NCI-H146 treated with DMSO at 0.1 percent for 48 hours (cell line): ENCODE results near the gene AP5B1.
"Not testable (repeated sequence)": the region's sequence is repeated elsewhere in the genome, so short reads cannot be mapped to it uniquely, and the experiment has no call there.

ENCODE experiments used
- DNase-seq: peaks from one replicate; lab custom pipeline; 2025; ENCODE audit not compliant: unreplicated experiment; lab: John Stamatoyannopoulos, UW

AP5B1 gene

GRCh38 chr11:65770951-65771567 is 9.7 kb downstream of the AP5B1 start:
- DNase-seq = no peak

DNA sequence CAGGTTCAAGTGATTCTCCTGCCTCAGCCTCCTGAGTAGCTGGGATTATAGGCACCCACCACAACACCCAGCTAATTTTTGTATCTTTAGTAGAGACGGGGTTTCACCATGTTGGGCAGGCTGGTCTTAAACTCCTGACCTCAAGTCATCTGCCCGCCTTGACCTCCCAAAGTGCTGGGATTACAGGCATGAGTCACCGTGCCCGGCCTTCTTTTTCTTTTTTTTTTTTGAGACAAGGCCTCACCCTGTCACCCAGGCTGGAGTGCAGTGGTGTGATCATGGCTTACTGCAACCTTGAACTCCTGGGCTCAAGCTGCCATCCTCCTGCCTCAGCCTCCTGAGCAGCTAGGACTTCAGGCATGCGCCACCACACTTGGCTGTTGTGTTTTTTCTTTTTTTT is 13.0 kb downstream of the AP5B1 start:
- not testable (repeated sequence) for DNase-seq

GRCh38 chr11:65767406-65767805 is 13.4 kb downstream of the AP5B1 start:
- no peak for DNase-seq

DNA sequence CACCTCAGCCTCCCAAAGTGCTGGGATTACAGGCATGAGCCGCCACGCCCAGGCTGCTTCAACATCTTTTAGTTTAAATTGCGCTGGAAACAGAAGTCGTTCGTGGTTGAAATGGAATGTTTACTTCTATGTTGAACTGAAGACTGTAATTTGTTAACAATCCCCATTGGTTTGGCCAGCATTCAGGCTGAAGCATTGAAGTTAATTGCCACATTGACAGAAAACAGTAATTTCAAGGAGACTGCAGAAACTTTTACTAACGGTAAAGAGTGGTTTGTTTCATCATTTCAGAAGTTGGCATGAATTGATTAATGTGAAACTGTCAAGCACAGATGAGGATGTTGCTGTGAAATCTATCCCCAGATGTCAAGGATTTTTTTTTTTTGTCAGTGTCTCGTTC is 14.2 kb downstream of the AP5B1 start:
- no peak for DNase-seq

DNA sequence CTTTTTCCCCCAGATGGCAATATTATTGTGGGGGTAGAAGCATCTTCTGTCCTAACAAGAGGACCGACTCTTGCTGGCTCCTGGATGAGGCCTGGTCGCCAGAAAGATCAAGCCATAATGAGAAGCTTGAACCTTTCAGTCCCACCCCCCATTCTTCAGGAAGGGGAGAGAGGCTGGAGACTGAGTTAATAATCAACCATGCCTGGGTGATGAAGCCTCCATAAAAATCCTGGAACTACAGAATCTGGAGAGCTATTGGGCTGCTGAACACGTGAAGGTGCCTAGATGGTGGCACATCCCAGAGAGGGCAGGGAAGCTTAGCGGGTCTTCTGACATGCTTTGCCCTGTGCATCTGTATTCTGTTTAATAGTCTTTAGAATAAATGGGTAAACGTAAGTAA is 16.3 kb downstream of the AP5B1 start:
- DNase-seq = no peak

DNA sequence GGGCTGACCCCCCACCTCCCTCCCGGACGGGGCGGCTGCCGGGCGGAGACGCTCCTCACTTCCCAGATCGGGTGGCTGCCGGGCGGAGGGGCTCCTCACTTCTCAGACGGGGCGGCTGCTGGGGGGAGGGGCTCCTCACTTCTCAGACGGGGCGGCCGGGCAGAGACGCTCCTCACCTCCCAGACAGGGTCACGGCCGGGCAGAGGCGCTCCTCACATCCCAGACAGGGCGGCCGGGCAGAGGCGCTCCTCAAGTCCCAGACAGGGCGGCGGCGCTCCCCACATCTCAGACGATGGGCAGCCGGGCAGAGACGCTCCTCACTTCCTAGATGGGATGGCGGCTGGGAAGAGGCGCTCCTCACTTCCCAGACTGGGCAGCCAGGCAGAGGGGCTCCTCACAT is 18.0 kb downstream of the AP5B1 start:
- DNase-seq = not testable (repeated sequence)

DNA sequence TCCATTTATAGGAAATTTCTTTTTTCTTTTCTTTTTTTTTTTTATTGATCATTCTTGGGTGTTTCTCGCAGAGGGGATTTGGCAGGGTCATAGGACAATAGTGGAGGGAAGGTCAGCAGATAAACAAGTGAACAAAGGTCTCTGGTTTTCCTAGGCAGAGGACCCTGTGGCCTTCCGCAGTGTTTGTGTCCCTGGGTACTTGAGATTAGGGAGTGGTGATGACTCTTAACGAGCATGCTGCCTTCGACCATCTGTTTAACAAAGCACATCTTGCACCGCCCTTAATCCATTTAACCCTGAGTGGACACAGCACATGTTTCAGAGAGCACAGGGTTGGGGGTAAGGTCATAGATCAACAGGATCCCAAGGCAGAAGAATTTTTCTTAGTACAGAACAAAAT is 18.6 kb downstream of the AP5B1 start:
- DNase-seq = not testable (repeated sequence)

DNA sequence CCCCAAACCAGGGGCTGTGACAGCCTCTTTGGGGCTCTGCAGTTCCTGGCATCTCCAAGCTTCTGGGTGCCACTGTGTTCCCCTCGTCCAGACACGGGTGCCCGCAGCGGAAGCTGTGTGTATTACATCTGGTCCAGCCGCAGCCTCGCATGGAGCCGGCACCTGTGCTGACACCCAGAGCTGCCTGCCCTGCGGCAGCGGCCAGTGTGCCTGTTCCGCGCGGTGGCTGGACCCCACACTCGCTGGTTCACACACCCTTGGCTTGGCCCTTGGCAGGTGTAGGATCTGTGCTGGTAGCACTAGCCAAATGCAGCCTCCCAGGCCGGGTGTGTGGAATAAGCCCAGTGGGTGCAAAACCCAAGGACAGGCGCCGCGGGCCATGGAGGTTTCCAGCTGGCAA is 35.7 kb downstream of the AP5B1 start:
- DNase-seq = no peak

DNA sequence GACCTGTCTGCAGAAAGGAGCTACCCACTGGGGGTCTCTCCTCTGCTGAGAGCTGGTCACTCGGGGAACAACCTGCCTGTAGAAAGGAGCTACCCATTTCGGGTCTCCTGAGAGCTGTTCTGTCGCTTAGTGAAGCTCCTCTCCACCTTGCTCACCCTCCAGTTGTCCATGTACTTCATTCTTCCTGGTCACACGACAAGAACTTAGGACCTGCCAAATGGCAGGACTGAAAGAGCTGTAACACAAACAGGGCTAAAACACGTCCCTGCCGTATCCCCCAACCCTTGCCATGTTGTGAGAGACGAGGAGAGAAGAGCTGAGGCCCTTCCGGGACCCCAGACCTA is 36.1 kb downstream of the AP5B1 start:
- no peak for DNase-seq

GRCh38 chr11:65744026-65744698 is 36.6 kb downstream of the AP5B1 start:
- peak; percentile 23 for DNase-seq

DNA sequence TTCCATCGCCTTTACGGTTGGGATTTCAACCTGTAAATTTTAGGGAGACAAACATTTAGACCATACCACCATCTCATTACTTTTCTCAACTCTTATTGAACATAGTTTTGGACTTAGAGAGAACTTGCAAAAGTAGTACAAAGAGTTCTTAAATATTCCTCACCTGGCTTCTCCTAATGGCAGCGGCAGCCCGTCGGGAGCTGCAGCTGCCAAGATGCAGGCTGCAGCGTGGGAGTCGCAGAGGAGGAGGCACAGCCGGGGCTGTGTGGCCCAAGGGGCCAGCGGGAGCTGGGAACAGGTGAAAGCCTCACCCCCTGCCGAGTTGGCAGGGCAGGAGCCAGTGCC is 37.1 kb downstream of the AP5B1 start:
- no peak for DNase-seq

DNA sequence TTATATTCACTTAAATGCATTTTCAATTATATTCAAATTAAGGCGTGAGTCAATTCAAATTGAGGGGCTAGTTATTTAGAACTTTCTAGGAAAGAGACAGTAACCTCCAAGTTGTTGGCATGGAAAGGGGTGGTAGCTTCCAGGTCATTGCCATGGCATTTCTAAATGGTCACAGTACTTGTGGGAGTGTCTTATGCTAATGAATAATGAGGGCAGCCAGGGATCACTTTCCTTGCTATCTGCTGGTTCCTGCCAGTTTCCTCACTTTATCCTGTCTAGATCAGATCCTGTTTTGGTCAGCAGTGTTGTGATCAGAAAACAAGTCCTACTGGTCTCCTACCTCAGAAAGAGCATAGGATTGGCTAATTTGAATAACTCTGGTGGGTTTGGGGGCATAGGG is 38.4 kb downstream of the AP5B1 start:
- DNase-seq = no peak

GRCh38 chr11:65741185-65741584 is 39.6 kb downstream of the AP5B1 start:
- no peak for DNase-seq

- DNase-seq = no peak
Observed at GRCh38 chr11:65739022-65739421, 41.8 kb downstream of the AP5B1 start.

GRCh38 chr11:65736810-65737209 is 44.0 kb downstream of the AP5B1 start:
- DNase-seq = no peak

- DNase-seq = not testable (repeated sequence)
Observed at GRCh38 chr11:65735111-65735510, 45.7 kb downstream of the AP5B1 start.

- no peak for DNase-seq
Observed at GRCh38 chr11:65730461-65730860, 50.3 kb downstream of the AP5B1 start.

DNA sequence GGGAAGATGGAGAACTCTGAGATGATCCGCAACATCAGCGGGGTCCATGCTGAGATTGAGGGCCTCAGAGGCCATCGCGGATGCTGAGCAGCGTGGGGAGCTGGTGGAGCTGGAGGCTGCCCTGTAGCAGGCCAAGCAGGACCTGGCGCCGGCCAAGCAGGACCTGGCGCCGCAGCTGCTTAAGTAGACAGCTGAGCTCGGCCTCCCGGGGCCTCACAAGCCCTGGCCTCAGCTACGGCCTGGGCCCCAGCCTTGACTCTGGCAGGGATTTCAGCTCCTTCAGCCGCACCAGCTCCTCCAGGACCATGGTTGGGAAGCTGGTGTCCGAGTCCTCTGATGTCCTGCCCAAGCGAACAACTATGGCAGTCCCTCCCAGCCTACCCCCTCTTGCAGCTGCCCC is 52.9 kb downstream of the AP5B1 start:
- DNase-seq = no peak

DNA sequence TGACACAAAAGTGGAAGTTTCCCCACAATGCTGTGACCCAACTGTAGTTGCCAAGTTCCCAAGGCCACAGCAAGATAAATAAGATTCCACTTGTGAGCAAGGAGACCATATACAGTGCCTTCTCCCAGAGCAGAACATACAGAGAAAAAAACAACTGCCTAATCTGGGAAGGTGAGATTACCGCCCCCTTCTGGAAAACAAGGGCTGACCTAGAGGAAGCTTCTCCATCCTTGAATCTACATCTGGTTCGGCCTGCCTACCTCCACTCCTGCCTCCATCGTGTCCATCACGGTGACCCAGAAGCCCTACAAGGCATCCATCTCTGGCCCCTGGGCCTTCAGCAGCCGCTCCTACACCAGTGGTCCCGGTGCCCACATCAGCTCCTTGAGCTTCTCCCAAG is 54.1 kb downstream of the AP5B1 start:
- DNase-seq = no peak
